GM12874 (cell line): ENCODE measurements around the gene RRP36.

ENCODE experiments used
- CTCF ChIP-seq: IDR thresholded peaks from 2 replicates; pipeline ENCODE4 v1.5.1; 2011; ENCODE audit warnings: low read depth, mild to moderate bottlenecking, control low read depth, low read length, moderate library complexity; ENCODE audit not compliant: insufficient read depth

Gene RRP36

GRCh38 chr6:43053545-43054205 is 32.3 kb downstream of the RRP36 start, which contains the start of gene CUL7:
TSS of gene CUL7 (minus strand) at chr6:43053851. CDS start at chr6:43052788, 1,063 bp downstream.
- TF ChIP-seq CTCF = no peak

GRCh38 chr6:43054206-43054943 is 33.0 kb downstream of the RRP36 start:
- TF ChIP-seq CTCF = no peak

- no peak for TF ChIP-seq CTCF
Observed at GRCh38 chr6:43055966-43056365, 34.5 kb downstream of the RRP36 start.

- TF ChIP-seq CTCF = no peak
Observed at GRCh38 chr6:43058531-43058930, 37.1 kb downstream of the RRP36 start.

GRCh38 chr6:43059168-43060033 is 38.0 kb downstream of the RRP36 start, which contains the start of the genes KLC4 and MRPL2:
TSS of gene KLC4 (plus strand) at chr6:43059631. CDS start at chr6:43061336, 1,705 bp downstream.
TSS of gene MRPL2 (minus strand) at chr6:43059434. CDS start at chr6:43059381, 53 bp downstream.
- no peak for TF ChIP-seq CTCF

- TF ChIP-seq CTCF = no peak
Observed at GRCh38 chr6:43060034-43060754, 38.8 kb downstream of the RRP36 start.
